ENCODE results near the gene CASQ1.
A peak's percentile ranks its signal among the peaks of the same experiment; 100 is the strongest.

Gene CASQ1

GRCh38 chr1:160206421-160207117 lies 16.2 kb downstream of the CASQ1 start:
- DNase-seq: peak; percentile 91

- no peak for DNase-seq
Observed at GRCh38 chr1:160207118-160207650, 16.8 kb downstream of the CASQ1 start.

- DNase-seq: no peak
Observed at GRCh38 chr1:160207771-160208556, 17.6 kb downstream of the CASQ1 start.

- peak; percentile 38 for DNase-seq
Observed at GRCh38 chr1:160208557-160209320, 18.4 kb downstream of the CASQ1 start.

- no peak for DNase-seq
Observed at GRCh38 chr1:160209321-160210046, 19.1 kb downstream of the CASQ1 start.

- no peak for DNase-seq
Observed at GRCh38 chr1:160210561-160210960, 20.2 kb downstream of the CASQ1 start.

- no peak for DNase-seq
Observed at GRCh38 chr1:160211046-160211790, 20.8 kb downstream of the CASQ1 start.

- no peak for DNase-seq
Observed at GRCh38 chr1:160214481-160215140, 24.2 kb downstream of the CASQ1 start.

GRCh38 chr1:160216301-160216700 lies 25.9 kb downstream of the CASQ1 start:
- DNase-seq: no peak

GRCh38 chr1:160217481-160218051 lies 27.2 kb downstream of the CASQ1 start:
- DNase-seq: no peak

- peak; percentile 67 for DNase-seq
Observed at GRCh38 chr1:160219062-160219929, 28.9 kb downstream of the CASQ1 start.

- no peak for DNase-seq
Observed at GRCh38 chr1:160220301-160220700, 29.9 kb downstream of the CASQ1 start.

GRCh38 chr1:160221089-160221488 lies 30.7 kb downstream of the CASQ1 start:
- DNase-seq: no peak

GRCh38 chr1:160222546-160222945 lies 32.2 kb downstream of the CASQ1 start:
- DNase-seq: peak; percentile 72

- DNase-seq: no peak
Observed at GRCh38 chr1:160224606-160225005, 34.2 kb downstream of the CASQ1 start.

- no peak for DNase-seq
Observed at GRCh38 chr1:160225345-160225744, 35.0 kb downstream of the CASQ1 start.

GRCh38 chr1:160226623-160227022 lies 36.2 kb downstream of the CASQ1 start:
- no peak for DNase-seq

- no peak for DNase-seq
Observed at GRCh38 chr1:160227034-160227433, 36.7 kb downstream of the CASQ1 start.

GRCh38 chr1:160227561-160227960 lies 37.2 kb downstream of the CASQ1 start:
- no peak for DNase-seq

- no peak for DNase-seq
Observed at GRCh38 chr1:160228431-160228830, 38.1 kb downstream of the CASQ1 start.
